Measurements from ENCODE around the gene PGP. TPM values are rescaled to one million over a fixed set of nuclear protein-coding genes. Genes with fewer than 3 reads are reported as not detected.
A peak's percentile ranks its signal among the peaks of the same experiment; 100 is the strongest.

The PGP gene
- total RNA-seq, 1 donor from 2014 or later = 31.5 TPM

DNA sequence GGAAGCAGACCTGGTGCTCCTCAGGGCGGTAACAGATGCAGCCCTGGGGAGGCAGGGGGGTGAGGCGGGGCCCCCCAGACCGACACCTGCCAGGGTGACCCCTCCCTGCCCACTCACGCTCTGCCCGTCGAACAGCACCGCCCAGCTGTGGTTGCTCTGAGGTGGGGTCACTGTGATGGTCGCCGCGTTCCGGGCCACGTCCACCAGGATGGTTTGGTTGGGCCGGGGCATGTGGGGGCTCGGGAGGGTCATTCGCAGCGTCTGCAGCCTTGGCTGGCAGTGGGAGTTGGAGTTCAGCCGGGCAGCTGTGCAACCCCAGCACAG lies 4.7 kb downstream of the PGP start:
- Mint-ChIP-seq H3K27ac (ENCODE audit: unreplicated experiment) (no peak overlapping the region), H3K4me3 (ENCODE audit: unreplicated experiment) (no peak overlapping the region), H3K36me3 (ENCODE audit: low read depth, unreplicated experiment) (peaks cover 4% of the 10 kb centered on the region), H3K27me3 (ENCODE audit: unreplicated experiment) (peaks cover 14% of the 10 kb centered on the region), H3K4me1 (ENCODE audit: unreplicated experiment) (peaks cover 20% of the 10 kb centered on the region), H3K9me3 (ENCODE audit: unreplicated experiment) (no peaks in the 10 kb centered on the region)
- TF ChIP-seq, protein P1, sequence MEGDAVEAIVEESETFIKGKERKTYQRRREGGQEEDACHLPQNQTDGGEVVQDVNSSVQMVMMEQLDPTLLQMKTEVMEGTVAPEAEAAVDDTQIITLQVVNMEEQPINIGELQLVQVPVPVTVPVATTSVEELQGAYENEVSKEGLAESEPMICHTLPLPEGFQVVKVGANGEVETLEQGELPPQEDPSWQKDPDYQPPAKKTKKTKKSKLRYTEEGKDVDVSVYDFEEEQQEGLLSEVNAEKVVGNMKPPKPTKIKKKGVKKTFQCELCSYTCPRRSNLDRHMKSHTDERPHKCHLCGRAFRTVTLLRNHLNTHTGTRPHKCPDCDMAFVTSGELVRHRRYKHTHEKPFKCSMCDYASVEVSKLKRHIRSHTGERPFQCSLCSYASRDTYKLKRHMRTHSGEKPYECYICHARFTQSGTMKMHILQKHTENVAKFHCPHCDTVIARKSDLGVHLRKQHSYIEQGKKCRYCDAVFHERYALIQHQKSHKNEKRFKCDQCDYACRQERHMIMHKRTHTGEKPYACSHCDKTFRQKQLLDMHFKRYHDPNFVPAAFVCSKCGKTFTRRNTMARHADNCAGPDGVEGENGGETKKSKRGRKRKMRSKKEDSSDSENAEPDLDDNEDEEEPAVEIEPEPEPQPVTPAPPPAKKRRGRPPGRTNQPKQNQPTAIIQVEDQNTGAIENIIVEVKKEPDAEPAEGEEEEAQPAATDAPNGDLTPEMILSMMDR (IDR thresholded peaks at IDR 0.05; ENCODE audit: unreplicated experiment) = no peak
- no peak for DNase-seq (ENCODE audit: low spot score)

DNA sequence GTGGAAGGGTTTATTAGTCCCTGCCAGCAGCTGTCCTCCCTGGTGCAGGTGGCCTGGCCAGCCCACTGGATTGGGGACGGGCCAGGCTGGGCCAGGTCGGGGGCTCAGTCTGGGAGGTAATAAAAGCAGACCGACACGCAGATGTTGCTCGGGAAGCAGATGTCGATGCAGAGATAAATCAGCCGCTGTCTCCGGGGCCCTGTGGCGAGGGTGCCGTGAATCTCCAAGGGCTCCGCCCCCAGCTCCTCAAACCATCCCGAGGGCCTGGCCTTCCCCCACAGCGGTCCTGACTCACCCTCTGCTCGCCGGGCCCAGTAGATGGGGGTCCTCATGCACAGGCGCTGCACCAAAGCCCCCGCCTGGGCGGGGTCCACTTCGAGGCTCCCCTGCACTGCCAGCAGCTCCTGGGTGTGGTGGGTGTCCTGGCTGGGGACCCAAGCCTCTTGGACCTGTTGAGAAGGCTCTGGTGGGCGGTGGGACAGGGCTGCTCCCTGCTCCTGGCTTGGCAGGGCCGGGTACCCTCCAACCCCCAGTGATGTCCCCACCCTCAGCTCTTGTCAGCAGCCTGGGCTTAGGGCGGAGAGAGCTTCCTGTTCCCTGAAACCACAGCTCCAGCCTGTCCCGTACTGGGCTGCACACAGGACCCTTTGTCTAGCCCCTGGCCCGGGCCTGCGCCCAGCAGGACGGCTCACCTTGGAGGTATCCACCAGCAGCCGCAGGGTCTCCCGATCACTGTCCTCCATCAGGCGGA lies 5.2 kb downstream of the PGP start:
- Mint-ChIP-seq H3K27me3 (ENCODE audit: unreplicated experiment) (peaks cover 16% of the 10 kb centered on the region), H3K27ac (ENCODE audit: unreplicated experiment) (no peak overlapping the region), H3K9me3 (ENCODE audit: unreplicated experiment) (no peaks in the 10 kb centered on the region)

DNA sequence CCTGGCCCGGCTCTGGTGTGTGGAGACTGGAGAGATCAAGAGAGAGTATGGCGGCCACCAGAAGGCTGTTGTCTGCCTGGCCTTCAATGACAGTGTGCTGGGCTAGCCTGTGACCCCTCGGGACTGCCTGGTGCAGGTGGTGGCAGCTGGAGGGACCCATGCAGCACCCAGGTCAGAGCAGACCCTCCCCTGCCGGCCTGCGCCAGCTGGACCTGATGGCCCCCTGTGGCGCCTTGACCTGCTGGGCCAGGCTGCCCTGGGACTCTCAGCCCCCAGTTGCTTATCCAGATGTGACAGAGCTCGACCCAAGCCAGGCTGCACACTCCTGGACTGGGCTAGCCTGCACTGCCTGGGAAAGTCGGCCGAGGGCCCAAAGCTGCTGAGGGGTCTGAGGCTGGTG lies 5.9 kb downstream of the PGP start:
- H3K27me3 Mint-ChIP-seq (ENCODE audit: unreplicated experiment) = peaks cover 17% of the 10 kb centered on the region
- peaks cover 8% of the 10 kb centered on the region for H3K36me3 Mint-ChIP-seq (ENCODE audit: low read depth, unreplicated experiment)
- peaks cover 24% of the 10 kb centered on the region for H3K4me1 Mint-ChIP-seq (ENCODE audit: unreplicated experiment)
- H3K9me3 Mint-ChIP-seq (ENCODE audit: unreplicated experiment) = no peaks in the 10 kb centered on the region
- H3K27ac Mint-ChIP-seq (ENCODE audit: unreplicated experiment) = no peak overlapping the region
- TF ChIP-seq, protein P1 (IDR thresholded peaks at IDR 0.05; ENCODE audit: unreplicated experiment) = no peak
- DNase-seq (ENCODE audit: low spot score) = no peak
- H3K4me3 Mint-ChIP-seq (ENCODE audit: unreplicated experiment) = no peak overlapping the region

More for the DNA sequence above, 5.2 kb downstream of the PGP start:
- no peak for DNase-seq (ENCODE audit: low spot score)
- TF ChIP-seq, protein P1 (IDR thresholded peaks at IDR 0.05; ENCODE audit: unreplicated experiment) = no peak
- peaks cover 23% of the 10 kb centered on the region for H3K4me1 Mint-ChIP-seq (ENCODE audit: unreplicated experiment)
- peaks cover 7% of the 10 kb centered on the region for H3K36me3 Mint-ChIP-seq (ENCODE audit: low read depth, unreplicated experiment)
- H3K4me3 Mint-ChIP-seq (ENCODE audit: unreplicated experiment) = no peak overlapping the region

DNA sequence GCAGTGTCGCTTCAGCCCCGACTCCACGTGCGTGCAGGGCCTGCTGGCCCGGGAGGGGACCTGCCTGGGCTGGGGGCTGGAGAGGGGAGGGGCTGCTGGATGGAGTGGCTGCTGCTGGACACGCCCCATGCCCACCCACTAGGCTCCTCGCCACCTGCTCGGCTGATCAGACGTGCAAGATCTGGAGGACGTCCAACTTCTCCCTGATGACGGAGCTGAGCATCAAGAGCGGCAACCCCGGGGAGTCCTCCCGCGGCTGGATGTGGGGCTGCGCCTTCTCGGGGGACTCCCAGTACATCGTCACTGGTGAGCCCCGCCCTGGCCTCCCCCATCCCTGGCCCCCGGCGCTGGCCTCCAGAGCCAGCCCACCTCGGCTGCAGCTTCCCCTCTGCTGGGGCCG lies 6.3 kb downstream of the PGP start:
- H3K27me3 Mint-ChIP-seq (ENCODE audit: unreplicated experiment) = peaks cover 18% of the 10 kb centered on the region
- TF ChIP-seq, protein P1 (IDR thresholded peaks at IDR 0.05; ENCODE audit: unreplicated experiment) = no peak
- no peaks in the 10 kb centered on the region for H3K9me3 Mint-ChIP-seq (ENCODE audit: unreplicated experiment)
- no peak overlapping the region for H3K27ac Mint-ChIP-seq (ENCODE audit: unreplicated experiment)
- H3K36me3 Mint-ChIP-seq (ENCODE audit: low read depth, unreplicated experiment) = peaks cover 8% of the 10 kb centered on the region
- H3K4me1 Mint-ChIP-seq (ENCODE audit: unreplicated experiment) = peaks cover 21% of the 10 kb centered on the region
- DNase-seq (ENCODE audit: low spot score) = no peak
- no peak overlapping the region for H3K4me3 Mint-ChIP-seq (ENCODE audit: unreplicated experiment)

DNA sequence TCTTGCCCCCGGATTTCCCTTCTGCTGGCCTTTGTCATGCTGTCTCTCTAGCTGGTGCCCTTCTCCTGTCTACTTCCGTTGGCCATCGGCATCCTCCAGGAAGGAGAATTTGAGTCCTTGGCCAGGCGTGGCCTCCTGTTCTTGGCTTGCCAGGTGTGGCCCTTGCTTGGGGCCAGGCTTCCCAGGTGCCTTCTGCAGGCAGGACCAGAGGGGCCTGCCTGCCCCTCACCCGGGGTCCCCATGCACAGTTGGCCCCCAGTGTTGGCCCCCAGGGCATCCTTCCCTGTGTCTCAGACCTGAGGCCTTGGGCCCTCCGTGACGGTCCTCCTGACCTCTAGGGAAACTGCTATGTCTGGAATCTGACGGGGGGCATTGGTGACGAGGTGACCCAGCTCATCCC lies 6.8 kb downstream of the PGP start:
- DNase-seq (ENCODE audit: low spot score) = no peak
- no peaks in the 10 kb centered on the region for H3K9me3 Mint-ChIP-seq (ENCODE audit: unreplicated experiment)
- peak overlapping the region; percentile 81 for H3K4me3 Mint-ChIP-seq (ENCODE audit: unreplicated experiment)
- TF ChIP-seq, protein P1 (IDR thresholded peaks at IDR 0.05; ENCODE audit: unreplicated experiment) = no peak
- peaks cover 8% of the 10 kb centered on the region for H3K36me3 Mint-ChIP-seq (ENCODE audit: low read depth, unreplicated experiment)
- peaks cover 16% of the 10 kb centered on the region for H3K27me3 Mint-ChIP-seq (ENCODE audit: unreplicated experiment)
- peaks cover 17% of the 10 kb centered on the region for H3K4me1 Mint-ChIP-seq (ENCODE audit: unreplicated experiment)
- H3K27ac Mint-ChIP-seq (ENCODE audit: unreplicated experiment) = no peak overlapping the region

Data from endothelial cell (in vitro differentiated cells).